8988T (cell line): ENCODE data around the gene TBC1D8.
A peak's percentile ranks its signal among the peaks of the same experiment; 100 is the strongest.

Experiments used
- DNase-seq: peaks from one replicate; pipeline ENCODE4 v3.0.0; 2011

The TBC1D8 gene

DNA sequence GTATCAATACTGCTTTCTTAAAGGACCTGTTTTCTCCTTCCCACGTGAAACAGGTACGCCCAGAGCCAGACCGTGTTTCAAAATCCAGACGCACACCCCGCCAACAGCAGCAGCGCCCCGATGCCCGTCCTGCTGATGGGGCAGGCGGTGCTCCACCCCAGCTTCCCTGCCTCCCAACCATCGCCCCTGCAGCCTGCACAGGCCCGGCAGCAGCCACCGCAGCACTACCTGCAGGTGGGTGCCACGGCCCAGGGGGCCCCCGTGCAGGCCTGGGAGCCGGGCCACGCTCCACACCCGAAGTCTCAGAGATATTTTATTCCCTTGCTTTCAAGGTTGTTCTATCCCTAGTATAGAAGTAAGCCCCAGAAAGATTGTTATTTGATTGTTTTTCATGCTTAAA is 157.9 kb downstream of the TBC1D8 start:
- DNase-seq: no peak

- DNase-seq: no peak
Observed at GRCh38 chr2:100992262-100992661, 158.9 kb downstream of the TBC1D8 start.

- DNase-seq: no peak
Observed at GRCh38 chr2:100991404-100991773, 159.8 kb downstream of the TBC1D8 start.

- no peak for DNase-seq
Observed at GRCh38 chr2:100990650-100991403, 160.4 kb downstream of the TBC1D8 start.

DNA sequence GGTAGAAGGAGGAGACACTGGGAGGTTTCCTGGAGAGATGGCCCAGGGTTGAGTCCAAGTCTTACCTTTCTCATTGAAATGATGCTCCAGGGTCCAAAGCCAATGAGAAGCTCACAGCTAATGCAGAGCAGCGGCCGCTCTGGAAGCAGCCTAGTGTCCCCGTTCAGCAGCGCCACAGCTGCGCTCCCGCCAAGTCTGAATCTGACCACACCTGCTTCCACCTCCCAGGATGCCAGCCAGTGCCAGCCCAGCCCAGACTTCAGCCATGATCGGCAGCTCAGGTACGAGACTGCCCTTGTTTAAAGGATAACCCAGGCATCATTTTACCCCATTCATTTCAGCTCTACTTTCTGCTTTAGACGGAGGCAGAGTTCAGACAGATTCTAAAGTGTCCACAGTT is 161.0 kb downstream of the TBC1D8 start:
- no peak for DNase-seq

GRCh38 chr2:100989666-100990065 is 161.5 kb downstream of the TBC1D8 start:
- no peak for DNase-seq

- DNase-seq: no peak
Observed at GRCh38 chr2:100988630-100989417, 162.4 kb downstream of the TBC1D8 start.

DNA sequence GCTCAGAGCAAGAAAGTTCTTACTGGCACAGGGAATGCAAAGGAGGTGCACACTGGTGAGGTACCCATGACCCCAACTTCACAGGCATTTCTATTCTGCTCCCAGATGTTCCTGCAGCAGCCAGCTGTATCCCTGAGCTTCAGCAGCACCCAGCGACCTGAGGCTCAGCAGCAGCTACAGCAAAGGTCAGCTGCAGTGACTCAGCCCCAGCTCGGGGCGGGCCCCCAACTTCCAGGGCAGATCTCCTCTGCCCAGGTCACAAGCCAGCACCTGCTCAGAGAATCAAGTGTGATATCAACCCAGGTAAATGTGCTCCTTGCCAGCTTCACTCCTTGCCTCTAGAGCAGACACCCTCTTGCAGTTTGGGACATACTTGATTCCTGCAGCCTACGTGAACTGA is 163.2 kb downstream of the TBC1D8 start:
- no peak for DNase-seq

DNA sequence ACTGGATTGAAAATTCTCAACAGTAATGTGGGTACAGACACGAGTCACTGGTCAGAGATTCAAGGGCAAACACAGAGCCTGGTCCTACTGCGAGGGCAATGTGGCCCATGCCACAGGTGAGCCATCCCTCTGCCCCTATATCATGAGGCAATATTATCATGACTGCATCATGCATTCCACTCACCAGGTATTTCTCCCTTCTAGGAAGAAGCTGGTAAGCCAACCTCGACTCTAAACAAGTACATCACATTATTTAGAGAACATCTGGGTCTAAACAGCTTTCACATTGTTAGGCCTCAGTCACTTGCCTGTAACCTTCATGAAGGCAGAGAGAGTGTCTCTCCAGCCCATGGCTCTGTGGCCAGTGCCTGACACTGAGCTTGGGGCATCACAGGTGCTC is 163.6 kb downstream of the TBC1D8 start:
- DNase-seq: no peak

- DNase-seq: no peak
Observed at GRCh38 chr2:100986157-100986556, 165.0 kb downstream of the TBC1D8 start.

DNA sequence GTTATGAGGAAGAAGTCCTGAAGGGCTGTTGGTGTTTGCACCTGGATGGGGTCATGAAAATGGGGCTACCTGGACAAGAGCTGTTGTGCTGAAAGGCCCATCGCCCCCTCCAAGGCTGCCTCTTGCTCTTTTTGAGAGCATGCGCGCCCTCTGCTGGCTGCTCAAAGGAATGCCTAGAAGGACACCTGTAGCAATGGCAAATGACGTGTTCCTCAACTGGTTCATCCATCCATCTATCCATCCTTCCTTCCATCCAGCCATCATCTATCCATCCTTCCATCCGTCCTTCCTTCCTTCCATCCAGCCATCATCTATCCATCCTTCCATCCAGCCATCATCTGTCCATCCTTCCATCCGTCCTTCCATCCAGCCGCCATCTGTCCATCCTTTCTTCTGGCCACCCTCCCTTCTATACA is 166.3 kb downstream of the TBC1D8 start:
- peak; percentile 55 for DNase-seq

DNA sequence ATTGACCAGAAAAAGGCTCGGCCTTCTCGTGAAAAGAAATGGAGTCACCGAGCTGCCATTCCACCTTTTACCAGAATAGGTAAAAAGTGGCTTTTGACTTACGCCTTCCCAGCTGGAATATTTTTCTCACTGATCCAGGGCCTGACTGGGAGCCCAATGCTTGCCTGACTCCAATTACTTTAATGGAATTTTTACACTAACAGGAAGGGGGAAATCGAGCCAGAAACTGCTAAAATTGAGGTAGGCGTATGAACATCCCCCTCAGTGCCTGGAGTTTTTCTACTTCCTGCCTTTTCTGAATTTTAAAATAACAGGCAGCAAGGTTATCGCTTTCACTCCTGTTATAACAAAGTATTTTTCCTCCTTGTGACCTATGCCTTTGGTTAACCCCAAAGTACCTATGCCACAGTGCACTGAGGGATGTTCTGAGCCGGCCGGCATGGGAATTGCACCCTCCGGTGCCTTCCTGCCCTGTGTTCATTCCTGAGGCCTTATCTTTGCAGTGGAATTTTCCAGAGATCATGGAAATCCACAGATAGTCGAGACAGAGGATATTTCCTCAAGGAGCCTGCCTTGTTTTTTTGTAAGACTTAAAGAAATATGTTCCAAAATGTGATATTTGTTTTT is 167.4 kb downstream of the TBC1D8 start:
- DNase-seq: no peak

- DNase-seq: no peak
Observed at GRCh38 chr2:100983201-100983600, 168.0 kb downstream of the TBC1D8 start.

GRCh38 chr2:100982431-100982861 is 168.7 kb downstream of the TBC1D8 start:
- DNase-seq: no peak

DNA sequence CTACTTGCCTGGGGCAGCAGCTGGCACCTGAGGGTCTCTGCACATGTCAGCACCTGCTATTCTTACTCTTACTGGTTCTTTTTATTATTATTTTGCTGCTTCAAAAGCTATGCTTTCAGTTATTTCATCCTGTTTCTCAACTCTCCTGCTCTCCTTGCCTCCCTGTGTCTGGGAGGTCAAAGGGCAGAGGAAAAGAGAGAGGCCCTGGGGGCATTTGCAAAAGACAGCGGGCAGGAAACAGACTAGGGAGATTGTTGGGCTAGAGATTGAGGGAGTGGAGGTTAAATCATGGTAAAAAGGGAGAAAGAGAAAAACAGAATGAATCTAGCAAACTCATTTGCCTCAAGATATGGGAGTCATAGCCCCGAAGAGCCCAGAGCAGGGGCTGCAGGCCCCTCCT is 170.2 kb downstream of the TBC1D8 start:
- DNase-seq: no peak

DNA sequence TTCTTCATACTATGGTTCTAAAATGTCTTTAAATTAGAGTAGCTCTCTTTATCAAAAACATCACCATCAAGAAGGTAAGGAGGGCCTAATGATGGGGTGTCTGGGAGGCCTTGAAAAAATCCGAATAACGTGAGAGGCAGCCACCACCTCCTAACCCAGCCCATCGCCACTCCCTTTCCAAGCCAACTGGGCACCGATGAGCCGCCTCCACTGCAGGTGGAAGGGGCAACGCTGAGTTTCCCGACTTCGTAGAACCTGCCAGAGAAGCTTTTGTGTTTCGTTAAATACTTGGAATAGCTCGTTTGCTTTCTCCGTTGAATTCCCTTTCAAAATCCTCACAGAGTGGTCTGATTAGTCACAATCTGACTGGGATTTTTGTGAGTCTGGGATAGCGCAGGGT is 171.1 kb downstream of the TBC1D8 start:
- DNase-seq: no peak

DNA sequence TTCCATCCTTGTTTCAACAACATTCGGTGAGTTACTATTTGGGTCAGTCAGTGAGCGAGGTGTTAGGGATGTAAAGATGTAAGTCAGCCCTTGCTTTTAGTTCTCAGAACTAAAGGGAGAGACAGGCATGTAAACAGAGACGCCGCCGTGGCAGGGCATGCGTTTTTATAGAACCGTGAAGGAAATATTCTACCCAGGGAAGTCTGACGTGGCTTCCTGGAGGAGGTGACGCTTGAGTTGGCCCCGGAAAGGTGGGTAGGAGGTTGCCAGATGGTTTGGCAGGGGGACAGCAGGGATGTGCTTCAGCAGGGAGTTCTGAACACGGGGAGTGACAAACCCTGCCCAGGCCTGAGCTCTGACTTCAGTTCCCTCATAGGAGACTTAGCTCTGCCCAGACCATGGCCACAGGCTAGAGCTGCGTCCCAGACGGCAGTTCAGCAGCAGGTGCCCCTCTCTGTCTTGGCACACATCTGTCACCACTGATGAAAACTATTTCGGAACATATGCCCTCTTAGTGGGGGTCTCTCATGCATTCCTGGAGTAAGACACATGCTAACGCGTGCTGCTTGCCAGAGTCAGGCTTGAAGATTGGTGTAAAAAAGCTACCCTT is 172.5 kb downstream of the TBC1D8 start:
- no peak for DNase-seq

GRCh38 chr2:100977511-100977910 is 173.7 kb downstream of the TBC1D8 start:
- DNase-seq: no peak

GRCh38 chr2:100976645-100977391 is 174.4 kb downstream of the TBC1D8 start:
- DNase-seq: no peak

GRCh38 chr2:100976061-100976460 is 175.1 kb downstream of the TBC1D8 start:
- no peak for DNase-seq

DNA sequence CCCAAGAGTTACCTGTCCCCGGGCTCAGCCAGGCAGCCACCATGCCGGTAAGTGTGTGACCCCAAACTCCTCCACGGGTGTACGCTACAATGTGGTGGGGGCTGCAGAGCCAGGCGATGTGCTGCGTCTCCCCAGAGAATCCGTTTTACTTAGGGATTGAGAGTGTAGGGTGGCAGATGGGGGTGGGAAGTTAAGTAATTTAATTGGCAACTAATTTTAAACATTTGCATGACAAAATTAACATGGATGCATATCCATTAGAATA is 175.7 kb downstream of the TBC1D8 start:
- no peak for DNase-seq

GRCh38 chr2:100974712-100975520 is 176.3 kb downstream of the TBC1D8 start:
- DNase-seq: no peak
